Measurements from ENCODE around the gene TENM3. TPM values are rescaled to one million over a fixed set of nuclear protein-coding genes. Genes with fewer than 3 reads are reported as not detected.

The TENM3 gene
- total RNA-seq, 1 donor from 2014 or later = 38.1 TPM

DNA sequence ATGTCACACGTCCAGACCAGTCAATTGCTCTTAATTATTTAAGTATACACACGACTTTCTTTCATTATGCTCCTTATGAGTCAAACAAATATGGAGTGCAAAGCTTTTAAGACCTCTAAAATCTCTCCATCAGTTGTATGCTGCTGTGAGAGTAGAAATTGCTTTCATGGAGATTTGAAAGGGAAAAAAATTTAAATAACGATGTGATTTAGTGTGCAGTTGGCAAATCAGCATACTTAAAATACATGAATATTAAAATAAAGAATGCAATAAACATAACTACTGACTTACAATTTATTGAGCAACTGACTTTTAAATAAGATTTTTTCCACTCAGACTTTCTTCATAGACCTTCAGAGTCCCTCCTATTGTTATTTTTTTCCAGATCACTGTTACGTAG, 9.0 kb downstream of the TENM3 start:
- no peak for DNase-seq (ENCODE audit: low spot score)

DNA sequence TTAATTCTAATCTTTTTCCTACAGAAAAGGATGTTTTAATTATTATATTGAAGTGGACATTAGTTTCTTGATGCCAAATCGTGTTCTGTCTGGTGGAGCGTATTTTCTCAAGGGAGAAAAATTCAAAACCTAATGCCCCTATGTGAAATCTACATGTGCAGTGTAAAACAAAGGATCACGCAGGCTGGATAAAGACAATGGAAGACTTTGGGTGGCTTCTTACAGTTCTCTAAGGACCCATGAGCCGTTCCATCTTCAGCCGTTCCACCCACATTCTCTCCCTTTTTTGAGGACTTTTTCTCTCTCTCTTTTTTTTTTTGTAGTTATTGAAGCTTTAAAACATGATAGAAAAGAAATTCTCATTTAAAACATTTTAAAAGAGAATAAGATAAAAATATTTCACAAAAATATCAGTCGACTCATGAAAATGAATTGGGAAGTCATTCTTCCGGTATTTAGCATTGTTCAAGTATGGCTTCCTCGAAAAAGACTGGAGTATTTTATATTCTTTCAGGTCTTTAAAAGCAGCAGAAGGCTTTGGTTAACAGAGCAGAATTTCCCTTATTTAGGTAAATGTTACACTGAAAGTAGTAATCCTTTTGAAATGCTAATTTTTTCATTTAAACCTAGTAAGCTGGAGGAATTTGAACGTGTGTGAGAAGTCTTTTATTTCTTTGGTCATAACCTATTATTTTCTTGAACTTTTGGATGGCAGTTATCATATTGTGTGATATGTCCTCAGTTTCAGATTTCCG, 11.0 kb downstream of the TENM3 start:
- no peak for DNase-seq (ENCODE audit: low spot score)

DNA sequence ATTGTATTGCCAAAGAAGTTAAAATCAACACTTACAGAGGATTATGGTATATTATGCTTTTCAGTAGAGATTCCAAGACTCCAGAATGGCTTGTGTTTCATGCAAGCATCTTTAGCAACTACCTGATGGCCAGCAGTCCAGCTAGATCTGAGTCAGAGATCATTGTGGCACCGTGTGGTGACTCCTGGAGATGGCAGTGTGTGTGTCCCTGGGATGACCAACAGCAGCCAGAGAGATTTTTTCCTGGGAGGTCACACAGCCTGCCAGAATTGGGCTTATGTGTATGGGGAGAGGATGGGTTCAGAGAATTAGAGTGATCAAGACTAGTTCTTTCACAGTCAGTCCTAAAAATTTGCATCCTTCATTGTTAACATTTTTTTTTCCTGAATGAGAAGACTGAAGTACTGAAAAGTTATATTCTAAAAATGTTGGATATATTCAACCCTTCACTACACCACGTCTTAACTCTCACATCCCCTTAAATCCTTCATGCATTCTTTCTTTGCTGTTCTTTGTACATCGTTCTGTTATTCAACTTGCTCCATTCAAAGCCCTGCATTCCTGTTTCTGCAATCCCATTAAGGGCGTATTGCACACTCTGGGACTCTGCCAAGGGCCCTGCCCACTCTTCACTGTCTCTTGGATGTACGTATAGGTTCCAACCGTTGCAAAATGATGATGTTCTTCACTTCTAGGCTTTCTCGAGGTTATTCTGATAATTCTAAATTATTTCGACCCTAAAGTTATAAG, 12.4 kb downstream of the TENM3 start:
- DNase-seq (ENCODE audit: low spot score) = no peak

DNA sequence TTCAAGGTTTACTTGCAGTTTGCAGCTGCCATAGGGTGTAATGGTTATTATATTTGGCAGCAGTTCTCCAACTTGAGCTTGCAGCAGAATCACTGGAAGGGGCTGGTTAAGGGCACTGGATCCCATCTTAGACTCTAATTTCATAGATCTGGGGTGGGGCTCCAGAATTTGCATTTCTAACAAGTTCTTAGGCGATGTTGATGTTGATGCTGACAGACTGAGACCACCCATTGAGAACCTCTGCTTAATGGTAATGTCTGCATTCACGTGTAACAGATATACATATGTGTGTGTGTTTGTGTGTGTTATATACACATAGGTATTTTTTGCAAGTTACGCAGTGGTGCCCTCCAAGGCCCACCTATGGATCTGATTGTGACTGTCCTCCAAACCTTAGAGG, 13.8 kb downstream of the TENM3 start:
- no peak for DNase-seq (ENCODE audit: low spot score)

DNA sequence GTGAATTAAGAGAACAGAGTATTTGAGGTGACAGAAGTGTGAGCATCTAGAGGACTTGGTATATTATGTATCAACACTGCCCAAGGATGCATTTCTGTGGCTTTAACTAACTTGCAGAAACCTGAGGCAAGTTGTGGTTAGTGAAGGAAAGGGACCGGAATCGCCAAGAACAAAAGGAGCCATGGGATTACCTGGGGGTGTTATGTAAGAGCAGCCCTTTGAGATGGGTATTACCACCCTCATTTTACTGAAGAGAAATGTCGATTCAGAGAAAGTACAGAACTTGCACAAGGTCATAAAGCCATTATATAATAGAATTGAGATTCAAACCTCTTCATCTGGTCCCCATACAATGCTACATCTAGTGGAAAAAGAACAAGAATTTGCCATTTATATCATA, 14.3 kb downstream of the TENM3 start:
- no peak for DNase-seq (ENCODE audit: low spot score)

DNA sequence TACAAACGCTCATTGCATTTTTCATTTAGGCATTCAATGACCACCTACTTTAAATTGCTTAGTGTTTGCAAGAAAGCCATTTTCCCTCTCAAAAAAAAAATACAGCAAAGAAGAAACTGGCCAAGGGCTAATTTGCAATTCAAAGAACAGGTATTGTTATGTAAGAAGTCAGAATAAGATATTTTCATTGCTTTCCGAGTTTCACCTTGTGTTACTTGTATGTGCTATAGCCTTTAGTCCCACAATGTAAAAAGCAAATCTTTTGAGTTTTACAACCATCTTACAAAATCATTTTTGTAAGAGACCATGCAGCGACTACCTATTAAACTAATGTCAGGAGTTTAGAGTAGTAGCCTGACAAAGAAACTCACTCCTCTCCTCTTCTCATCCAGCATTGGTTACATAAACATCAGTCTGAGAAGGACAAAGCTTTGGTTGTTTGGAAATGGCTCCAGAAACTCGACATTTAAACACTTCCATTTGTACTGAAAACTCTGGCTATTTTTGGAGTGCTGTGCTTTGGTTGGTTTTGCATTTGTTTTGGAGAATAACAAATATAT, 15.3 kb downstream of the TENM3 start:
- DNase-seq (ENCODE audit: low spot score) = no peak

DNA sequence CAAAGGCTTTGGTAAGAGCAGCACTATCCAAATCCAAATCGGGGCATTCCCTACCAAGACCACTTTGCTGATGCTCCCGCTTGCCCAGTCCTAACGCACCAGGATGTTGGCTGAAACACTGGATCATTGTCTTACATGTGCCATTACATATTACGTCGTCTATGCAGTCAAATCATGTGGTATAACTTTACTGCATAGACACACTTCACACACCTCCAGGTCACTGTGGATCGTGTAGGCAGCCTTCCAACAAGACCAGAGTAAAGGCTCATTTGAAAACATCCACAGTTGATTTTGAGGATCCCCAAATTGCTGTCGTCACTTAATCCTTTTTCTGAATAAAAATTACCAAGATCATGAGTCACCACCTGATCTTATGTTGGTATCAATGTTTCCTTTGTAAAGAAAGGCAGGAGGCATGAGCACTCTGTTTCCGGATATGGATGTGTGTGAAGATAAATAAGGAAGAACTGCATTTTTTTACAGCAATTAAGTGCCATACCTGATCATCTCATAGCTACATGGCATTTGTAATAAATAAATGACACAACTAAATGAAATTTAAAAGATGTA, 18.5 kb downstream of the TENM3 start:
- DNase-seq (ENCODE audit: low spot score) = no peak

DNA sequence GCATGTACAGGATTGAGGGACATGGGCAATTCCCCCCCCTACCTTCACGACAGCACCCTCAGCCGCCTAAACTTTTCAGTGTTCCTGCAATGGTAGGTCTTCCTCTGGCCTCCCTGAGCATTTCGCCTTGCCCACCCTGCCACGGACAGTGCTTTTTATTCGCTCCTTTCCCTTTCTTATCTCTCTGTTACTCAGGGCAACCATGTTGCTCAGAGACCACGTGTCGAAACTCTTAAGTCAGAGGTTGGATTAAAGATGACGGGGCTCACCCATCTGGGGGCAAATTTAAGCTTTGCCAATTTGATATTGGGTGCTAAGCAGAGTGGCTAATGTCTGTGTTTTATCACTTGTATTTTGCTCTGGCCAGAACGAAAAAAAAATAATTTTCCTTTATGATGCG, 20.4 kb downstream of the TENM3 start:
- no peak for DNase-seq (ENCODE audit: low spot score)

DNA sequence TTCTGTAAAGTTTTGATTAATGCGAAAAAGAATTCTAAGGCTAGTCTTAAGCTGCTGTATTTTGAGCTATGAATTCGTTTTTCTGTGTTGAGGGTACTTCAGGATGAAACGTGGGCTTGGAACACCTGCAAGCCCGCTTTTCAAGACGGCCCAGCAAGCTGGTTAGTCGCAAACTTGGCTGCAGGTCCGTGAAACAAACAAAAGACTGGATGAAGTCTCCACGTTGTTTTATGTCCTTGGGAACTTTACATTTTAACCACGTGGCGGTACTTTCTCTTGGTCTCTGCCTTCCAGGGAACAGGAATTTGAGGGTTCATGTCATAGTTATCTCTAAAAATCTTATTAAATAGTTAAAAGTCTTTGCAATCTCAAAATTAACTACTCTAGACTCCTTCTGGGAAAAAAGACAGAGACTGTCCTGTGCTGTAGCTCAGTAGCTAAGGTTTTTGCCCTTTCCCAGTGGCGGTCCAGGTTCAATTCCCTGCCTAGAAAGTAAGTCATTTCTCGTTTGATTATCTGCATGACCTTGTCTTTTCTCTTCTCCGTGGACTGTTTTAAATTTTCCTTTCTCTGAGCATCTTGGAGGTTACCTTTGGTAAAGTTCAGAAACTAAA, 21.0 kb downstream of the TENM3 start:
- DNase-seq (ENCODE audit: low spot score) = no peak

DNA sequence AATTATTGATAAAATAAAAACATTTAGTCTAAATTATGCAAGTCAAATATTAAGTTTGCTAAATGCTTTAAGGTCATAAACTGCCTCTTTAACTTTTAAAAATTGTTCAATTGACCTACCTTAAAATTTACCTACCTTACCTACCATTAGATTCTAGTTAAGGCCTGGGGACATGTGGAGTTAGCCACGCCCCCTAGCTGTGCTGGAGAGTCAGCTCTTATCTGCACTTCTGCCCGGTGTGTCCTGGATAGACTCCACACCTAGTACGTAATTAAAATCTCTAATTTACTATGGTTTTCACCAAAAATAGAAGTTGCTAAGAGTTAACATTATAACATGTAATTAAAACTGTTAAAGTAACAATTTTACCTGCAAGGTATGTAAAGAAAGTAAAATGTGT, 22.7 kb downstream of the TENM3 start:
- no peak for DNase-seq (ENCODE audit: low spot score)

DNA sequence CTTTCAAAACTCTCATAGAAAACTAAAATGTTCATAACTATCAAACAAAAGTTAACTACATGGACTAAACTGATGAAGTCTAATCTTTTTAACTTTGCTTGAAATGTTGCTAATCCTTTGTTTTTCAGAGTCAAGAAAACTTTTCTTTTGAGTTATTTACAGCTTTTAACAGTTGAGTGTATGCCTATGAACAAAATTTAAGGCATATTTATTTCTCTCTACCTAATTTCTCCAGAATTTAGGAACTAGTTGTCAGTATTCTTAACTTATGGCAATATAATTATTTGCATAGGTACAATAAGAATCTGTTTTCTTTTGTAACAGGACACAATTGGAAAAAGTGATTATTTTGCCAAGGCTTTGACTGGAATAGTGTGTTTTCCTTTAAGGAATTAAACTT, 23.8 kb downstream of the TENM3 start:
- no peak for DNase-seq (ENCODE audit: low spot score)

DNA sequence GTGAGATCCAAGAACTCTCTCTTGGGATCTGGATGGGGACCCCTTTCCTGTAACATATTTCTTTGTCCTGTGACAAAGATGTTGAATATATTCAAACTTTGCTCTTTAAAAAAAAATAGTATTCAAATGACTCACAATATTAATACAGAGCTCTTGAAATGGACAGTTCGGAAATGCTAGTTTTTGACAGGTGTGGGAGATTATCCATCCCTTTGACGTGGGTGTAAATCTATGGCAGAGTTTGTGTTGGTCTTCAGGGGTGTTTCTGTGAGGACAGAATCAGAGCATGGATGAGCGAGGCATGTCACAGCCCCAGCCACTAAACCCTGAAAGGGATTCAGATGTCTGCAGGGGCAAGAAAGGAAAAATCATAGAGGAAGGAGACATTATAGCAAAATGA, 25.8 kb downstream of the TENM3 start:
- DNase-seq (ENCODE audit: low spot score) = no peak

DNA sequence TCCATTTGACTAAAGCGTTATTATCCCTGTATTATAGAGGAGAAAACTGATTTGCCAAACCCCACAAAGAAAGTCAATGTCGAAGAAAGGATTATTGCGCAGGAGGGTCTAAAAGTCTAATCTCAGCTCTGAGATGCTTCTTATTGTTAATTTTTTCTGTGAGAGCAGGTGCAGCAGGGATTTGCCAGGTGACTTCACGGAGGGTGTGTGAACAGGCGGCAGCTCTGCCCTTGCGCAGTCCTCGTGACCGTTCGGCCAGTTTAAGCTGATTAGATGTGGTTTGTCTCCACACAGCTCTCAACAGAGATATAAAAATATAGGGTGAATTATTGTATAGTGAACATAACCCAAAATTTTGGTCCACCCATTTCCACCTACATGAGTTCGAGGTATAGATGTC, 28.5 kb downstream of the TENM3 start:
- DNase-seq (ENCODE audit: low spot score) = no peak

DNA sequence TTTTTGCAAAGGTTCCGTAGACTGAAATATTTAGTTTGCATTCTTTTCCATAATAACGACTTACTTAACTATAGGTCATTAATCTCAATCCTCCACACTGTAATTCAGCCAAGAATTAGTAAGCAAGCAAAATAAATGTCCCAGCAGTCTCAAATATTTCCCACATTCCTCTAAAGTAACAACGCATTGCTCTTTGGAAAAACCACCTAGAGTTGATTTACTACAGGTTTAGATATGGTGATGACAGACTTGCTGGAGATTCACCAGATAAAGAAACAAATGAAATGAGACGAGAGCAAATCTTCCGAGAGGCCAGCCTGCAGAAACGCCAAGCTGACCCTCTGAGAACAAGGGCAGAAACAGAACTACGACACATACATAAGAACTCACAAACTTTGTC, 28.9 kb downstream of the TENM3 start:
- DNase-seq (ENCODE audit: low spot score) = no peak

DNA sequence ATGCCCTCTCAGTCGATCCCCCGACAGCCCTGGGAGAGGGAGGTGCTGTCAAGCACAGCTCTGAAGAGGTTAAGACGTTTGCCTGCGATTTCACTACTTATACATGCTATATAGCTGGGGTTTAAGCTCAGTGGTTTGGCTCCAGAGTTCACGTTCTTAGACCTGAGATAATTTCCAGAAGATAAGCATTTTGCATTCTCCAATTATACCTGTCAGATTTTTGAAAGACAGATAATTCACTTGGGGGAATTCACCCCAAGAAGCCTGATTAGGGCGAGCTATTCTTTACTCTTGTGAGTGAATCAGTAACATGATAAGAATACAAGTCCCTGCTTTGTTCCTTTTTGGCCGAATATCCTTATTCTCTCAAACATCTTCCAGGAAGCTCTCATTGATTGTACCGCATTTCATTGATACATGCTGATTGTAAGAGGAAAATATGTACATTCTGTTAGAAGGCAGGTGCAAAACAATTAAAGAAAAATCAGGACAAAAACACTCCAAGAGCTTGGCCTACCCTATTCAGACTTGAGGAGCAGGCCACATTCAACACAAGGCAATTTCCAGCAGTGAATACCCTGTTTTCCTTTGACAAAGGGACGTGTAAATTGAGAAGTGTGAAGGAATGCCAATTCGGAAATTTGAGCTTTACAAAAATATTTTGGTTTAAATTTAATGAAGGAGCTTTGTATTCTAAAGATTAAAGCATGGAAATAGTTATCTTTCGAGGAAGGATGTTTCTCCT, 30.2 kb downstream of the TENM3 start:
- DNase-seq (ENCODE audit: low spot score) = no peak

DNA sequence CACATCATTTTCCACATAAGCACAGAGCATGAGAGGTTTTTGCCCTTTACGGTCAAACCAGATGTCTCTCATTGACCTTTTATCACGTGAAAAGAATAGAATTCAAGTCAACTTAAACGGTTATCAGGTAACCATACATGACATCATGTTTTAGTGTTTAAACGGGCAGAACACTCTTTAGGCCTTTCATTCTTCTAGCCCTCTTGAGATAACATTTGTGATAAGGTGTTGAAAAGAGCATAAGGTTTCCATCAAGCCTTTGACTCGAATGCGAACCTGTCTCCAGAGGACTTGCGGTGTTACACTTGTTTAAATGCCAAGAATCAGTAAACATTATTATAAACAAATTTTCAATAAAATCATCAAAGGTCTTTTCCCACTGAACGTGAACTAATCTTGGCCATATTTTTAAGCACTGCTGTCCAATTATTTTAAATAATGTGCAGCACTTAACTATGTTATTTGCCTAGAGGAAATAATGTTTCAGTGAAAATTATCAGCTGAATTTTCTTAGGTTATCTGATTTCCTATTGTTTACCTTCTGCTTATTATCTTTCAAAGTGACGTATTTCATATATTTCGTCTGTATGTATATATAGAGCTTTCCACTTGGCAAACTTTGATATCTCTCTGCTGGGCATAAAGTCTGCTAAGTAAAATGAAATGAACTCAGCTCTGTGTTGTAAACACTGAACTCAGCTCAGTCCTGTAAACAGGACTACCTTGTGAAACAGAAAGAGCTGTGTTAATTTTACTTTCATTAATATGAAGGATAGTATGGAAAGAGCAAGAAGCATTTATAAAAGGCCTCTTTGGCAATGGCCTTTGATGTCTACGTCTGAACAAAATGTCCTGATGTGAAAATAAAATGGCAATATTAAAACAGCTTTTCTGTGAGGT, 33.3 kb downstream of the TENM3 start:
- no peak for DNase-seq (ENCODE audit: low spot score)

DNA sequence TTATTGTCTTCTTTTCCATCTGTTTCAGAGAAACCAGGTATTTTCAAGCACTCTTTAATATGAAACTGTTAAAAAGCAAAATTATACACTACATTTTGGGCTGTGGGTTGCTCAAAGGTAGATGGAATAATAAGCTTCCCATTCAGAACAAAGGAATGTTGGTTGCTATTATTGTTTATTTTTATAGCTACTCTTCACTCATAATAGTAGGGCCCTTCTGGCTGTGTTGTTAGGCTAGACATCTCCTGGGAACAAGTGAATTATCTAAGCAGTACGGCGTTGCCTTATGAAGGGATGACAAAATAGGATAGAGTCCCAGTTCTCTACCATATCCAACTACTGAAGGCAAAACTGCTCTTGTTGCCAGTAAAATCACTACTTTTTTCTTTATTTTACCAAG, 34.2 kb downstream of the TENM3 start:
- no peak for DNase-seq (ENCODE audit: low spot score)

DNA sequence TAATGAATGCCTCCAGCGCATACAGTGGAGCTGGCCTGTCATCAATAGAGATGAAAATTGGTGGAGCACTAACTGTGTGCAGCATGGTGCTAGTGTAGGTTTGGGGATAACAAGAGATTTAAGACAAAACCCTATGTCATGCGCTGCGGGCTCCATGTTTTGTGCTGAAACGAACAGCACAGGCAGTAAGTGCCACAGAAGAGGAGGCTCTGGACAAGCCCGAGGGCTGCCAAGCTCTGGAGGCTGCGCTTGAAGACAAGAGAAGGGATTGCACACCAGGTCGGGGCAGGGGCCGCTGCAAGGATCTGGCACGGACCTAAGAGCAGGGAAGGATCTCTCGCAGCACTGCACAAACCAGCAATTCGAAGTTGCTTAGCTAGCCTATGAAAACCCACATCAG, 35.5 kb downstream of the TENM3 start:
- DNase-seq (ENCODE audit: low spot score) = no peak

DNA sequence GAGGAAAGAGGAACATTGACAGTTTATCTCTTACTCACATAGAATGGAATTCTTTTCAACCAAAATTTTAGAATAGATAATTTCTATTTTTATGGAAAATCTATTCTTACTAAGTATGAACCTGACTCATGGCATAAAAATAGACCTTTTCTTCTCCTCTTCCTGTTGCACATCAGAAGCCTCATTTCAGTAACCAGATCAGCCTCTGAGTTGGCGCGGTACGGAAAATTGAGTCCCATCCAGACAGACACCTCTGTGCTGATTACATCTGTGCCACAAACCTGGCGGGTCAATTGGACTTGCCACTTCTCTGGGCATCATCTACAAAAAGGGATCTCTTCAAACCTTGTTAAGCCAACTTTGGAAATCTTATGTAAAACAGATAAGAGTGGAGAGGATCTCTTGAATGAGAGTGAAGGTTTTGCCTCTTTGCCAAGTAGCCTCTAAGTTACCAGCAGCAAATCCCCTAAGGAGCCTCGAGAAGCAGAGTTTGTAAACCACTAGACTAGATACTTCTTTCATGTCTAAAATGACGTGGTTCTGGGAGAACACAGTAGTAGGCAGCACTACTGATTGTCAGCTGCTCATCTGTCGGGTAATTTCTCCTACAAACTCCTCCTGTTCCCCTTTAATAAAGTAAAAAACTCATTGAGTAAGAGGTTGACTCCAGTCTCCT, 37.4 kb downstream of the TENM3 start:
- no peak for DNase-seq (ENCODE audit: low spot score)

DNA sequence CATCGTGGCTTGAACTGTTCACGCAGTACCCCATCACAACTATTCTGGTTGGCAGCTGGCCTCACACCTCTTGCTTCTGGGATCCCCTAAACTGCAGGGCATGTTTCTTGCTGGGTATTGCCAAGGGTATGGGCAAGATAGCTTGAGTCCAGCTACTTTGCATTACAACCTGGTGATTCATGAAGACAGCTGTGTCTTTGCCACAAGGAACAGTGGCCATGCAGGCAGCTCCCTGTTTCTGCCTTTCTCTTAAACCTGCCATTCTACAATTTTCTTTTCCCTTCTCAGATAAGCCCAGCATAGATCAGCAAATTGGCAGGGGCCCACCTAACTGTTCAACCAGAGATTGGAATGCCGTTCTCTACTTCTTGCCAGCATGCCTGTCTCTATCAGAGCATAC, 42.8 kb downstream of the TENM3 start:
- DNase-seq (ENCODE audit: low spot score) = no peak

Measured in mesenteric fat pad (tissue), 1 donor.